Suprapubic skin (tissue), 4 donors: ENCODE data around the gene HMGCL.

Experiments used
- EP300 ChIP-seq: sonication (generic); formaldehyde crosslinking; IDR thresholded peaks from one replicate; pipeline ENCODE4 v1.6.1; 2017; ENCODE audit warnings: antibody characterized with exemption
- POLR2A ChIP-seq, 2 donors: fragments of 450-650 bp; IDR thresholded peaks; one replicate each; pipeline ENCODE4 v1.6.1; 2017; ENCODE audit warnings: antibody characterized with exemption in 2 of 2, mild to moderate bottlenecking in 2 of 2, moderate library complexity in 2 of 2
- POLR2AphosphoS5 ChIP-seq, 3 donors: sonication (generic); formaldehyde crosslinking; IDR thresholded peaks; one replicate each; pipeline ENCODE4 v1.6.1; 2017; ENCODE audit warnings: antibody characterized with exemption in 3 of 3
- TF ChIP-seq, protein P1 (sequence below), 2 donors: fragments of 200-600 bp in 1 of 2; fragments of 450-650 bp in 1 of 2; sonication (generic) in 1 of 2; IDR thresholded peaks; one replicate each; pipeline ENCODE4 v1.5.1; 2016 to 2019; ENCODE audit warnings: antibody characterized with exemption in 2 of 2, mild to moderate bottlenecking in 1 of 2, moderate library complexity in 1 of 2

GRCh38 chr1:23792151-23792945, 32.9 kb downstream of the HMGCL start:
- TF ChIP-seq, protein P1, sequence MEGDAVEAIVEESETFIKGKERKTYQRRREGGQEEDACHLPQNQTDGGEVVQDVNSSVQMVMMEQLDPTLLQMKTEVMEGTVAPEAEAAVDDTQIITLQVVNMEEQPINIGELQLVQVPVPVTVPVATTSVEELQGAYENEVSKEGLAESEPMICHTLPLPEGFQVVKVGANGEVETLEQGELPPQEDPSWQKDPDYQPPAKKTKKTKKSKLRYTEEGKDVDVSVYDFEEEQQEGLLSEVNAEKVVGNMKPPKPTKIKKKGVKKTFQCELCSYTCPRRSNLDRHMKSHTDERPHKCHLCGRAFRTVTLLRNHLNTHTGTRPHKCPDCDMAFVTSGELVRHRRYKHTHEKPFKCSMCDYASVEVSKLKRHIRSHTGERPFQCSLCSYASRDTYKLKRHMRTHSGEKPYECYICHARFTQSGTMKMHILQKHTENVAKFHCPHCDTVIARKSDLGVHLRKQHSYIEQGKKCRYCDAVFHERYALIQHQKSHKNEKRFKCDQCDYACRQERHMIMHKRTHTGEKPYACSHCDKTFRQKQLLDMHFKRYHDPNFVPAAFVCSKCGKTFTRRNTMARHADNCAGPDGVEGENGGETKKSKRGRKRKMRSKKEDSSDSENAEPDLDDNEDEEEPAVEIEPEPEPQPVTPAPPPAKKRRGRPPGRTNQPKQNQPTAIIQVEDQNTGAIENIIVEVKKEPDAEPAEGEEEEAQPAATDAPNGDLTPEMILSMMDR (IDR thresholded peaks at IDR 0.05) = no peak
- TF ChIP-seq POLR2AphosphoS5 (IDR thresholded peaks at IDR 0.05) (no peak), EP300 (no peak), POLR2A (IDR thresholded peaks at IDR 0.05) (no peak)
